Chondrocyte (in vitro differentiated cells): ENCODE data around the gene GLDN. TPM values are rescaled to one million over a fixed set of nuclear protein-coding genes. Genes with fewer than 3 reads are reported as not detected.
A peak's percentile ranks its signal among the peaks of the same experiment; 100 is the strongest.

Experiments
- DNase-seq: peaks from one replicate; pipeline ENCODE4 v3.0.0; 2021; ENCODE audit warnings: mixed read lengths, low spot score
- H3K27ac Mint-ChIP-seq: one replicate; pipeline ENCODE4 v1.8.0; 2021; ENCODE audit warnings: mild to moderate bottlenecking, moderate library complexity, mixed read lengths; ENCODE audit not compliant: unreplicated experiment
- H3K27me3 Mint-ChIP-seq: 2 replicates; pipeline ENCODE4 v1.8.0; 2021; ENCODE audit warnings: low read depth, mixed read lengths
- H3K36me3 Mint-ChIP-seq: 2 replicates; pipeline ENCODE4 v1.8.0; 2021; ENCODE audit warnings: low read depth, mixed read lengths
- H3K4me1 Mint-ChIP-seq: 2 replicates; pipeline ENCODE4 v1.8.0; 2021; ENCODE audit warnings: low read depth, mild to moderate bottlenecking, mixed read lengths
- H3K4me3 Mint-ChIP-seq: one replicate; pipeline ENCODE4 v1.8.0; 2021; ENCODE audit warnings: mild to moderate bottlenecking, moderate library complexity, mixed read lengths; ENCODE audit not compliant: unreplicated experiment
- H3K9me3 Mint-ChIP-seq: 2 replicates; pipeline ENCODE4 v1.8.0; 2021; ENCODE audit warnings: low read depth, mixed read lengths
- total RNA-seq: library from RNA; stranded (reverse); gene quantifications from 3 replicates; pipeline ENCODE4 v1.2.1, GENCODE V29; 2021
- TF ChIP-seq, protein P1 (sequence below): fragments of 200-600 bp; sonication (generic); IDR thresholded peaks from 2 replicates; pipeline ENCODE4 v1.5.0; 2021; ENCODE audit warnings: antibody characterized with exemption, mild to moderate bottlenecking, moderate library complexity

GLDN gene
- total RNA-seq, 1 donor from 2014 or later, result 0.35 TPM

GRCh38 chr15:51379390-51379789 lies 37.9 kb downstream of the GLDN start:
- no peaks in the 10 kb centered on the region for H3K9me3 Mint-ChIP-seq
- peaks cover 14% of the 10 kb centered on the region for H3K4me1 Mint-ChIP-seq
- peaks cover 1% of the 10 kb centered on the region for H3K27me3 Mint-ChIP-seq
- no peaks in the 10 kb centered on the region for H3K36me3 Mint-ChIP-seq
- TF ChIP-seq, protein P1, sequence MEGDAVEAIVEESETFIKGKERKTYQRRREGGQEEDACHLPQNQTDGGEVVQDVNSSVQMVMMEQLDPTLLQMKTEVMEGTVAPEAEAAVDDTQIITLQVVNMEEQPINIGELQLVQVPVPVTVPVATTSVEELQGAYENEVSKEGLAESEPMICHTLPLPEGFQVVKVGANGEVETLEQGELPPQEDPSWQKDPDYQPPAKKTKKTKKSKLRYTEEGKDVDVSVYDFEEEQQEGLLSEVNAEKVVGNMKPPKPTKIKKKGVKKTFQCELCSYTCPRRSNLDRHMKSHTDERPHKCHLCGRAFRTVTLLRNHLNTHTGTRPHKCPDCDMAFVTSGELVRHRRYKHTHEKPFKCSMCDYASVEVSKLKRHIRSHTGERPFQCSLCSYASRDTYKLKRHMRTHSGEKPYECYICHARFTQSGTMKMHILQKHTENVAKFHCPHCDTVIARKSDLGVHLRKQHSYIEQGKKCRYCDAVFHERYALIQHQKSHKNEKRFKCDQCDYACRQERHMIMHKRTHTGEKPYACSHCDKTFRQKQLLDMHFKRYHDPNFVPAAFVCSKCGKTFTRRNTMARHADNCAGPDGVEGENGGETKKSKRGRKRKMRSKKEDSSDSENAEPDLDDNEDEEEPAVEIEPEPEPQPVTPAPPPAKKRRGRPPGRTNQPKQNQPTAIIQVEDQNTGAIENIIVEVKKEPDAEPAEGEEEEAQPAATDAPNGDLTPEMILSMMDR, result no peak
- no peak overlapping the region for H3K27ac Mint-ChIP-seq
- DNase-seq, result no peak
- H3K4me3 Mint-ChIP-seq, result no peak overlapping the region

DNA sequence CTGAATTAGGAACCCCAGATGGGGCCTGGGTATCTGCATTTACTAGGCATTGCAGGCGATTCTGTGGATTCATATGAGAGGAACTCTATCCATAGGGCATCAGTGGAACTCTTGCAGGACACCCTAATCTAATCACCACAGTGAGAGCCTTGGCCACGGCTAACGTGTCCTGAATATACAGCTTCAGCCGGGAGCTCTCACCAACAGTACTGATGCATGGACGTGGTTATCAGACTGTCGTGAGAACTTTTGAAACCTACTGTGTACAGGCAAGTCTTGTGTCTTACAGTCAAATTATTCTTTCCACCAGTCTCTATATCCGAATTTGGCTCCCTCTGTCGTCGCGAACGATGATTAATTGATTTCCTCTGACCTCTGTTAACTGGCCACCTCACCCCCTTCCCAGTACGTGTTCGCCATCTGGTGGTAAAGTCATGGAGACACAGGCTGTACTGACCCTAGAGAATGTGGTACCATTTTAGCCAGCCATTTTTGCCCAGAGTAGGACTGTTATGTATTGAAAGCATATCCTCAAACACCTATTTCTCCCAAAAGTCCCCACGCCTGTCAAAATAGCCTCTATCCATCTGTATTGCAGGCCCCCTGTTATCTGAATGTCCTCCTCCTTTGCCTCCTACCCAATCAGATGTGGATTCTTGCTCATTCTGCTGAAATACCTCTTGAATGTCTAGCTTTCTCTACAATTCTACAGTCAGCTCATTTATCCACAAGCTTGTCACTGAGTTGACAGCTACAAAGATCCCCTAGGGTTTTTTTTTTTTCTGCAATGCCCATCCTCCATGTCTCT lies 39.7 kb downstream of the GLDN start:
- no peak for DNase-seq
- H3K4me3 Mint-ChIP-seq, result no peak overlapping the region
- H3K36me3 Mint-ChIP-seq, result no peaks in the 10 kb centered on the region
- TF ChIP-seq, protein P1, result peak; percentile 97
- peaks cover 14% of the 10 kb centered on the region for H3K4me1 Mint-ChIP-seq
- H3K9me3 Mint-ChIP-seq, result no peaks in the 10 kb centered on the region
- H3K27ac Mint-ChIP-seq, result no peak overlapping the region
- H3K27me3 Mint-ChIP-seq, result peaks cover 1% of the 10 kb centered on the region

GRCh38 chr15:51382787-51383186 lies 41.3 kb downstream of the GLDN start:
- no peaks in the 10 kb centered on the region for H3K9me3 Mint-ChIP-seq
- no peaks in the 10 kb centered on the region for H3K36me3 Mint-ChIP-seq
- peaks cover 14% of the 10 kb centered on the region for H3K4me1 Mint-ChIP-seq
- peaks cover 1% of the 10 kb centered on the region for H3K27me3 Mint-ChIP-seq
- TF ChIP-seq, protein P1, result peak; percentile 78
- H3K4me3 Mint-ChIP-seq, result no peak overlapping the region
- no peak overlapping the region for H3K27ac Mint-ChIP-seq
- no peak for DNase-seq

DNA sequence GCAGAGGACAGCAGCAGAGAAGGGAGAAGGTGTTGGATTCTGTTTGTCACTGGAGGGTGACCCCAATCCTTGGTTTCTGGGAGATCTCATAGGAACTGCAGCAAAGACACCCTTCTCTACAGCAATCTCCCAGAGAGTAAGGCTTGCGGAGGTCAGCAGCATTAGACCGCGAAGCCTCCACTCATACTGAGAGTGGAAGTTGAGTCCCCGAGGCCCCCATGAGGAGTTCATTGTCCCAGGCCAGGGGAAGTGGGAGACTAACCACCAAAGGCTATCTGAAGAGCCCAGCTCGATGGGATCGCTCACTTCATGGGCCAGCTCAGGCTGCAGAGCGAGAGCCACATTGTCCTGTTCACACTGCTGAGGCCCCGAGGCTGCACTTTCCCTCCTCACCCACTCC lies 44.6 kb downstream of the GLDN start:
- TF ChIP-seq, protein P1, result no peak
- peaks cover 20% of the 10 kb centered on the region for H3K4me1 Mint-ChIP-seq
- no peaks in the 10 kb centered on the region for H3K36me3 Mint-ChIP-seq
- no peaks in the 10 kb centered on the region for H3K9me3 Mint-ChIP-seq
- H3K4me3 Mint-ChIP-seq, result no peak overlapping the region
- no peak for DNase-seq
- H3K27ac Mint-ChIP-seq, result no peak overlapping the region
- peaks cover 1% of the 10 kb centered on the region for H3K27me3 Mint-ChIP-seq

DNA sequence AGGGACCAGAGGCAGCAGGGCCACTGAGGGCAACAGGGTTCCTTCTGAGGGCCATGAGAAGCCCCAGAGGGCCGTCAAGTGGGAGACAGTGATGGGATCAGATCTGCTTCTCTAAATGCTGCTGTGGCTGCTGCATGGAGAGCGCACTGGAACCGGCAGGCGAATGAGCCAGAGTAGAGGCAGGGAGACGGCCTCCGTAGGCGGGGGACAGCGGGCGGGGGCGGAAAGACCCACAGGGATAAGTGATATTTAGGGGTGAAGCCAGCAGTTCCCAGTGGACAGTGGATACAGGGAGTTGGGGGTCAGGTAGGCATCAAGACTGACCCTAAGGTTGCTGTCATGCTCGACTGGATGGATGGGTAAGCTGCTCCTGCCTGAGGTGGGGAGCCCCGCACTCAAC lies 45.0 kb downstream of the GLDN start:
- Mint-ChIP-seq H3K27ac (no peak overlapping the region), H3K27me3 (peaks cover 1% of the 10 kb centered on the region), H3K9me3 (no peaks in the 10 kb centered on the region), H3K4me3 (no peak overlapping the region), H3K36me3 (no peaks in the 10 kb centered on the region), H3K4me1 (peaks cover 17% of the 10 kb centered on the region)
- TF ChIP-seq, protein P1, result no peak
- no peak for DNase-seq
